HepG2 (cell line): Measurements from ENCODE around the gene EPB41L3.

Experiments used
- CCAR2 ChIP-seq: fragments of 200-400 bp; formaldehyde crosslinking; optimal IDR thresholded peaks from 2 replicates; pipeline ENCODE3; 2018; ENCODE audit warnings: low read depth, mild to moderate bottlenecking, low read length, moderate library complexity
- CTCF ChIP-seq: sonication (generic); formaldehyde crosslinking; IDR thresholded peaks from 2 replicates; pipeline ENCODE4 v1.5.0; 2020; ENCODE audit warnings: mild to moderate bottlenecking, missing genetic modification reagents, moderate library complexity
- EHMT2 ChIP-seq: fragments of 200-600 bp; sonication (generic); IDR thresholded peaks from 2 replicates; pipeline ENCODE4 v1.7.0; 2017; ENCODE audit warnings: antibody characterized with exemption, low read depth, low read length, borderline replicate concordance
- GATAD1 ChIP-seq: IDR thresholded peaks from 2 replicates; pipeline ENCODE4 v1.6.1; 2016; ENCODE audit warnings: missing genetic modification reagents, missing compliant biosample characterization
- HNRNPLL ChIP-seq: fragments of 200-400 bp; formaldehyde crosslinking; IDR thresholded peaks from 2 replicates; pipeline ENCODE4 v1.6.1; 2017; ENCODE audit warnings: mild to moderate bottlenecking, low read depth, low read length; ENCODE audit not compliant: poor library complexity, severe bottlenecking
- POLR2A ChIP-seq, 2 experiments: IDR thresholded peaks; 2 replicates each; pipeline ENCODE4 v1.6.1; 2011; ENCODE audit warnings: low read depth in 2 of 2, low read length in 2 of 2, mild to moderate bottlenecking in 1 of 2, moderate library complexity in 1 of 2; ENCODE audit not compliant: insufficient read depth in 1 of 2
- TAF1 ChIP-seq: sonication (generic); formaldehyde crosslinking; IDR thresholded peaks from 2 replicates; pipeline ENCODE4 v1.4.0; 2020; ENCODE audit warnings: missing genetic modification reagents
- TBL1XR1 ChIP-seq: fragments of 150-350 bp; IDR thresholded peaks from 2 replicates; pipeline ENCODE4 v1.6.1; 2014; ENCODE audit warnings: borderline replicate concordance, low read length; ENCODE audit not compliant: partially characterized antibody
- ZNF253 ChIP-seq: sonication (generic); formaldehyde crosslinking; IDR thresholded peaks from 2 replicates; pipeline ENCODE4 v1.8.0; 2022; ENCODE audit warnings: mild to moderate bottlenecking, missing genetic modification reagents, borderline replicate concordance
- ZNF446 ChIP-seq: sonication (generic); formaldehyde crosslinking; IDR thresholded peaks from 2 replicates; pipeline ENCODE4 v1.5.0; 2020; ENCODE audit warnings: mild to moderate bottlenecking, missing genetic modification reagents
- TF ChIP-seq, protein P1 (sequence below): sonication (generic); formaldehyde crosslinking; conservative IDR thresholded peaks from 2 replicates; pipeline ENCODE4 v1.4.0; 2020; ENCODE audit warnings: missing genetic modification reagents

DNA sequence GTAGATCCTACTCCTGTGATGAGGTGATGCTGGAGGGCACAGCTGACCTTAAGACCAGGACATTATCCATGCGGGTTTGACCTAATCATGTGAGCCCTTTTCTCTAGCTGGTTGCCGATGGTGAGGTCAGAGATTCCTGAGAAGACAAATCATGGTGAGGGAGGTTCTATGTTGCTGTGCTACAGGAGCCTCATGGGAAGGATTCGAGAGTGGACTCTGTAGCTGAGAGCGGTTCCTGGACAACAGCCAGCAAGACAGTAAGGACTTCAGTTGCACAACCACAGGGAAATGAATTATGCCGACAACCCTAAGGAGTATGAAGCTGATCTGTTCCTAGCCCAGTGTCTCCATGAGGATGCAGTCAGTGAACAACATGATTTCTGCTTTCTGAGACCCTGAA, 80.4 kb downstream of the EPB41L3 start:
- TF ChIP-seq GATAD1 (CRISPR knock-in tag) (no peak), ZNF446 (CRISPR knock-in tag) (no peak), CCAR2 (no peak), EHMT2 (no peak), CTCF (CRISPR knock-in tag) (no peak), ZNF253 (no peak), POLR2A (IDR thresholded peaks at IDR 0.05; ENCODE audit: insufficient read depth in 1 of 2, low read depth in 2 of 2, low read length in 2 of 2) (no peak), TAF1 (no peak), HNRNPLL (no peak), TBL1XR1 (no peak)
- TF ChIP-seq, protein P1, sequence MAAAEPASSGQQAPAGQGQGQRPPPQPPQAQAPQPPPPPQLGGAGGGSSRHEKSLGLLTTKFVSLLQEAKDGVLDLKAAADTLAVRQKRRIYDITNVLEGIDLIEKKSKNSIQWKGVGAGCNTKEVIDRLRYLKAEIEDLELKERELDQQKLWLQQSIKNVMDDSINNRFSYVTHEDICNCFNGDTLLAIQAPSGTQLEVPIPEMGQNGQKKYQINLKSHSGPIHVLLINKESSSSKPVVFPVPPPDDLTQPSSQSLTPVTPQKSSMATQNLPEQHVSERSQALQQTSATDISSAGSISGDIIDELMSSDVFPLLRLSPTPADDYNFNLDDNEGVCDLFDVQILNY (CRISPR knock-in tag), result no peak
